Body of pancreas (tissue), 4 donors: ENCODE data around the gene ZDHHC22. TPM values are rescaled to one million over a fixed set of nuclear protein-coding genes. Genes with fewer than 3 reads are reported as not detected.
A peak's percentile ranks its signal among the peaks of the same experiment; 100 is the strongest.

ENCODE experiments used
- ATAC-seq: fragments of 150-250 bp; one replicate; pipeline ENCODE4 v1.9.1; 2016
- DNase-seq, 4 donors: peaks; one replicate each; pipeline ENCODE4 v3.0.0-alpha.2; 2019
- H3K27ac ChIP-seq, 4 donors: fragments of 200-600 bp; sonication (generic); 1 replicate in 3 of 4; 2 replicates in 1 of 4; pipeline versions ENCODE4 v1.5.1 to v1.6.1; 2016 to 2019; ENCODE audit warnings: mild to moderate bottlenecking in 1 of 4, mixed read lengths in 1 of 4, moderate library complexity in 1 of 4
- H3K27me3 ChIP-seq, 2 donors: fragments of 200-600 bp; sonication (generic); one replicate each; pipeline ENCODE4 v1.6.0; 2016; ENCODE audit warnings: mild to moderate bottlenecking in 1 of 2
- H3K36me3 ChIP-seq, 2 donors: fragments of 200-600 bp; sonication (generic); replicated peaks in 1 of 2; 2 replicates each; pipeline ENCODE4 v1.5.1; 2016; ENCODE audit warnings: low read depth in 2 of 2; ENCODE audit not compliant: insufficient read depth in 1 of 2
- H3K4me1 ChIP-seq: fragments of 200-600 bp; sonication (generic); one replicate; pipeline ENCODE4 v1.6.0; 2016
- H3K4me3 ChIP-seq, 2 donors: fragments of 200-600 bp; sonication (generic); 1 replicate in 1 of 2; 2 replicates in 1 of 2; pipeline ENCODE4 v1.5.1; 2016 to 2019
- H3K9me3 ChIP-seq, 3 donors: fragments of 200-600 bp; sonication (generic); 1 replicate in 2 of 3; 2 replicates in 1 of 3; pipeline ENCODE4 v1.5.1; 2016
- CTCF ChIP-seq, 7 experiments: fragments of 450-650 bp in 4 of 7; fragments of 200-600 bp in 3 of 7; sonication (generic) in 3 of 7; IDR thresholded peaks; one replicate each; pipeline ENCODE4 v1.5.1; 2016 to 2019; ENCODE audit warnings: antibody characterized with exemption in 7 of 7
- POLR2A ChIP-seq, 3 donors: fragments of 450-650 bp; IDR thresholded peaks; one replicate each; pipeline ENCODE4 v1.6.1; 2016; ENCODE audit warnings: antibody characterized with exemption in 3 of 3, mild to moderate bottlenecking in 2 of 3
- WGBS, 2 donors: methylation state at CpG; one replicate each; pipeline ENCODE4 v1.1.5; 2017; 5-methylcytosine and 5-hydroxymethylcytosine counted together
- intact Hi-C: fragments of 100-400 bp; cut with DNase I; formaldehyde crosslinking; loops from one replicate; pipeline ENCODE4 v1.15.1; 2023
- total RNA-seq, 2 donors: library from RNA; depleted of rRNA; stranded (reverse); fragments of >200 nt; gene quantifications; one replicate each; pipeline ENCODE4 v1.1.0, GENCODE V29; 2016

ZDHHC22 gene
- total RNA-seq, 2 donors from 2014 or later, result not detected

GRCh38 chr14:77128414-77128891 is 13.1 kb downstream of the ZDHHC22 start:
- TF ChIP-seq POLR2A (IDR thresholded peaks at IDR 0.05) (no peak), CTCF (IDR thresholded peaks at IDR 0.05) (no peak)
- H3K9me3 ChIP-seq, result no peaks in the 10 kb centered on the region
- peaks cover 20% of the 10 kb centered on the region for H3K4me1 ChIP-seq
- H3K27me3 ChIP-seq, result no peaks in the 10 kb centered on the region
- no peak overlapping the region for H3K4me3 ChIP-seq
- DNase-seq, result peak in 3 of 4 donors; percentile 35 to 61 (median 39)
- ATAC-seq, result no peak
- no peaks in the 10 kb centered on the region for H3K36me3 ChIP-seq
- H3K27ac ChIP-seq, result no peak overlapping the region
- WGBS, 2 donors, result 46 to 52% methylated on average over 6 of the region's 6 CpGs
- intact Hi-C loops, result no loop called here

- TF ChIP-seq CTCF (IDR thresholded peaks at IDR 0.05), result no peak
- no peak for TF ChIP-seq POLR2A (IDR thresholded peaks at IDR 0.05)
- Histone ChIP-seq H3K9me3 (no peaks in the 10 kb centered on the region), H3K36me3 (no peaks in the 10 kb centered on the region), H3K27ac (no peak overlapping the region), H3K27me3 (no peaks in the 10 kb centered on the region), H3K4me1 (peaks cover 30% of the 10 kb centered on the region), H3K4me3 (no peak overlapping the region)
- intact Hi-C loops, result no loop called here
- 80 to 88% methylated on average over 4 of the region's 4 CpGs for WGBS, 2 donors
- DNase-seq, result no peak
- ATAC-seq, result no peak
These were observed 15.1 kb downstream of the ZDHHC22 start for GRCh38 chr14:77126461-77126990.

- intact Hi-C loops, result no loop called here
- no peaks in the 10 kb centered on the region for H3K27me3 ChIP-seq
- no peaks in the 10 kb centered on the region for H3K36me3 ChIP-seq
- no peak for TF ChIP-seq POLR2A (IDR thresholded peaks at IDR 0.05)
- H3K9me3 ChIP-seq, result no peaks in the 10 kb centered on the region
- 85 to 88% methylated on average over 8 of the region's 8 CpGs for WGBS, 2 donors
- DNase-seq (no peak), ATAC-seq (no peak)
- H3K4me1 ChIP-seq, result peaks cover 30% of the 10 kb centered on the region
- H3K4me3 ChIP-seq, result no peak overlapping the region
- H3K27ac ChIP-seq, result no peak overlapping the region
These were observed 15.7 kb downstream of the ZDHHC22 start for GRCh38 chr14:77125823-77126325.

- intact Hi-C loops, result no loop called here
- DNase-seq (no peak), ATAC-seq (no peak)
- H3K36me3 ChIP-seq, result no peaks in the 10 kb centered on the region
- no peaks in the 10 kb centered on the region for H3K9me3 ChIP-seq
- no peaks in the 10 kb centered on the region for H3K27me3 ChIP-seq
- H3K27ac ChIP-seq, result no peak overlapping the region
- TF ChIP-seq CTCF (IDR thresholded peaks at IDR 0.05) (peak in 2 of 7 experiments; percentile 0 to 12), POLR2A (IDR thresholded peaks at IDR 0.05) (no peak)
- 19 to 25% methylated on average over 26 to 30 of the region's 30 CpGs for WGBS, 2 donors
- H3K4me3 ChIP-seq, result no peak overlapping the region
- H3K4me1 ChIP-seq, result peaks cover 30% of the 10 kb centered on the region
These were observed 16.2 kb downstream of the ZDHHC22 start for GRCh38 chr14:77125281-77125801.

GRCh38 chr14:77124345-77125280 is 17.0 kb downstream of the ZDHHC22 start:
- H3K4me1 ChIP-seq, result peaks cover 30% of the 10 kb centered on the region
- no peaks in the 10 kb centered on the region for H3K36me3 ChIP-seq
- intact Hi-C loops, result no loop called here
- H3K27me3 ChIP-seq, result no peaks in the 10 kb centered on the region
- ATAC-seq (peak; percentile 49), DNase-seq (peak; percentile 48 to 65 (median 57))
- H3K27ac ChIP-seq, result peak overlapping the region; percentile 13 to 66 (median 56)
- TF ChIP-seq CTCF (IDR thresholded peaks at IDR 0.05) (peak in 5 of 7 experiments; percentile 16 to 86 (median 81)), POLR2A (IDR thresholded peaks at IDR 0.05) (peak in 1 of 3 donors; percentile 15)
- no peaks in the 10 kb centered on the region for H3K9me3 ChIP-seq
- 7 to 31% methylated on average over 21 to 73 of the region's 73 CpGs for WGBS, 2 donors
- H3K4me3 ChIP-seq, result no peak overlapping the region
